GM18499 (cell line): Measurements from ENCODE around the gene TEKT1.

Source experiments
- ATAC-seq: cut with Tn5 transposase; IDR thresholded peaks from one replicate; pipeline ENCODE4 v1.9.1; 2021; ENCODE audit warnings: moderate number of reproducible peaks; ENCODE audit not compliant: insufficient read depth, unreplicated experiment

TEKT1 gene

DNA sequence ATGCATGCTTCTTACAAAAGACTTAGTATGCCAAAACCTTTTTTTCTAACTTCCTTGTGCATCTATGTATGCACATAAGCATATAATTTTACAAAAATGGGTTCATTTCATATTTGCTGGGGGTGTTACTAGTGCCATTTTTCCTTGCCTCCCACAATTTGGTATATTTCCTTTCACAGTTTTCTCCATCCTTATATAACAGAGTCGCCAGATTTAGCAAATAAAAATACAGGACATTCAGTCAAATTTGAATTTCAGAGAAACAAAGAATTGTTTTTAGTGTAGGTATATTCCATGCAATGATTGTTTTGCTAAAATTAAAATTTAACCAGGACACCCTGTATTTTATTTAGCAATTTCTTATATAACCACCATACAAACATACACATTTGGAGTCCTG is 59.5 kb downstream of the TEKT1 start:
- ATAC-seq, result no peak

DNA sequence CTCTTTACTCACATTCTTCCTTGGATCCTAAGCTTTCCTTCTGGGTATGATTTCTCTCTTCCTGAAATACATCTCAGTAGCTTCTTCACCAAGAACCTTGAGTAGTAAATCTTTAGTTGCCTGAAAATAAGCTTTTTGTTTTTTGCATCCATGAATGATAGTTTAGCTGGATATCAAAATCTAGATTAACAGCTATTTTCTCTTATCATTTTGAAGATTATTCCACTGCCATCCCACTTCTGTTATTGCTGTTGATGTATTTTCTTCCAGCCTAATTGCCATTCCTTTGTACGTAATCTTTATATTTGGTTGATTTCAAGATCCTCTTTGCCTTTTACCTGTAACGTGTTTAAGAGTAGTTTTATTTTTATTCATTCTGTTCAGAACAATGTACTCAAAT is 63.1 kb downstream of the TEKT1 start:
- no peak for ATAC-seq

DNA sequence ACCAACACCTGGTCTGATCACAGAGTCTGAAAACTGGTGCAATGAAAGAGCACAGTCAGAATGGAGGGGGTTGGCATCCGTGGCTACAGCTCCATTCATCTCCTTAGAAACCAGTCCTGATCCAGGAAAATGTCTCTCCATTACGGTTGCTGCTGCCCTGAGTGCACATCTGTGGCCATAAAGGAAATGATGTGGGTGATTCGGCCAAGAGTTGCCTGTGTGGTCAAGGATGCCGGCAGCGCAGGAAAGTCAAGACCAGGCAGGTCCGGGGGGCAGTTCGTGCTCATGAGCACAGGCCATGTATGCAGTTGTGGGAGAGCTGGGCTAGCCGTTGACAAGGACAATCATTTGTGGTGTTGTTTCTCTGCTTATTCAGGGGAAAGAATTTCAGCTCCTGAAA is 69.8 kb downstream of the TEKT1 start:
- no peak for ATAC-seq

DNA sequence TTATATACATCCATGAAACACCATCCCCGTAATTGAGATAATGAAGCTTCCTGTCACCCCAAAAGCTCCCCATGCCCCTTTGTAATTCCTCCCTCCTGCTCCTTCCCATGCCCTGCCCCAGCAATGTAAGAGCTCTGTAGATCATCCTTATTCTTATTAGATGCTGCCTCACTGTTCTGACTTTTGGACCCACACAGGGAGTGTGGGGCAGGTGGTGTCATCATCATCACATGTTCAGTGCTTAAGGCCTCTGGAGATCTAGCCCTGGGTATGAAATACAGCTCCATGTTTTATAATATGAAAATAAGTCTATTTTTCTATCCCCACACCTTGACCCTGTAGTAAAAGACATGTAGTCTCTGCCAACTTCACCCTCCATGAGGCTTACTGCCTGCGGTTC is 73.8 kb downstream of the TEKT1 start:
- ATAC-seq, result no peak

DNA sequence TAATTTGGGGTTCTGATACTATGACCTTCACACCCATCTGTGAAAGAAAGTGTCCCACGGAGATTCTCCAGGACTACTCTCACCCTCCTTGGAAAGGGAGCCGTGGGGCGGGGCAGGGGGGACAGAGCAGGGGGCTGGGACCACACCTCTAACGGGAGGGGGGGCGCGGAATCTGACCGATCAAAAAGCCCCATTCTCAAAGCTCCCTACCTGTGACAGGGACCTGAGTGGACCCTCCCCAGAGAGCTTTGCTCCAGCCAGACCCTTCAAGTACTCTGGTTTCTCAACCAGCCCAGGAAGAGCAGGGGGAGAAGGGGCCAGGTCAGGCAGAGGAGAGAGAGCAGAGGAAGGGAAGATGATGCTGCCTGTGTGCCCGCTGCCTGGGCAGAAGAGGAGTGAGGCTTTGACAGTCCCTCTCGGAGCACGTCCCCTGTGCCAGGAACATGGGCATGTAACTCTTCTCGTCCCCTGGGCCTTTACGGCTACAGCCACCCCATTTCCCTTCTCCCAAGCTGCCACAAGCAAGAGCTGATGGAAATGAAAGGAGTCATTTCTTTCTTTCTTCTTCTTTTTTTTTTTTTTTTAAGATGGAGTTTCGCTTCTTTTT is 75.0 kb downstream of the TEKT1 start:
- ATAC-seq, result no peak

DNA sequence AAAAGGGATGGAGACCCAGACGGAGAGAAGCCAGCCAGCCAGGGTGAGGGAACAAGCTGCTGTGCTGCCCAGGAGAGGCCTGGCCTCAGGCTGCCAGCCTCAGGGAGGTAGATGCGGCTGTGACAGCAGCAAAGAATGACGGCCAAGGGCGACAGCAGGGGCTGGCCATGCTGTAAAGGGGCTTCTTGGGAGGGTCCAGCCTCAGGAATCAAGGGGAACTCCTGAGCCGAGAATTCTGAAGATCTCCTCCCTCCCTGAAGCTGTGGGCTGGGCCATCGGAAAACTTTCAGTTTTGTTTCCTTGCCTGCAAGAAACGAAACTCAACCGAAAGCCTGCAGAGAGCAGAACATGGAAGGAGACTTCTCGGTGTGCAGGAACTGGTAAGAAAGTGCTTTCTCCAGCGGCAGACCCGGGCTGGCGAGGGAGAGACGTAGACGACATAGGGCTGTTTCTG is 75.8 kb downstream of the TEKT1 start, which contains the start of gene XAF1:
Gene XAF1 (plus strand): TSS at position 316 of the 454 bp plus-strand sequence. CDS start 33 bp downstream, at position 349.
- no peak for ATAC-seq

DNA sequence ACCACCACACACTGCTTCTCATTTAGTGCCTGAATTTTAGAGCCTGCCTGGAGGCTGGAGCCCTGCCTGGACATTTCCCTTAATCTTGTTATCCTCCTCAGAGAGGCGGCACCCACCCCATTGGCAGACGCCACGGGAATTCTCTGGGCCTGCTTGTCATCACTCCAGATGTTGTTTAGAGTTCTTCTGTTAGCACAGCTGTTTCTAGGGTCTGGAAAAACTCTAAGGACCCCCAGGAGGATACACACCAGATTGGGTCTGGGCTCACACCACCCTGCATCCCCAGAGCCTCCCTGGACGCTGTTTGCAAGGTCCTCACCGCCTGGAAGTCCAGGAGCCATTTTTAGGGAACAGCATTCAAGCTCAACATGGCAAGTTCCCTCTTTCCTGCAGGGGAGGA is 76.2 kb downstream of the TEKT1 start:
- no peak for ATAC-seq

DNA sequence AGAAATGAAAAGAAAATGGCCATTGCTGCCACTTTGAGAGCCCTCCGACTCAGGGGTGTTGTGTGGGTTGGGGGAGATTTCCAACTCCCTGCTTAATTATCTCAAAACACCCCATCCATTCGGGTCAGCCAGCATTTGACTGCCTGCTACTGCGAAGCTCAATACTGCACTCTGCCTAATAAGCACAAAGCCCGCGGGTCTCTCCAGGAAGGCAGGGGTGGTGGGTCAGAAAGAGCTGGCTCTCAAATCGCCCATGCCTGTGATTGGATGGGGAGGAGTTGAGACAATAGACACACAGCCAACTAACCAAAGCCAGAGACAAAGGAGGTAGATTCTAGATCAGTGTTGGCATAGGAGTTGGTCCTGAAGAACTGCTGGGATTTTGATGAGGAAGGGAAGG is 78.0 kb downstream of the TEKT1 start:
- no peak for ATAC-seq

DNA sequence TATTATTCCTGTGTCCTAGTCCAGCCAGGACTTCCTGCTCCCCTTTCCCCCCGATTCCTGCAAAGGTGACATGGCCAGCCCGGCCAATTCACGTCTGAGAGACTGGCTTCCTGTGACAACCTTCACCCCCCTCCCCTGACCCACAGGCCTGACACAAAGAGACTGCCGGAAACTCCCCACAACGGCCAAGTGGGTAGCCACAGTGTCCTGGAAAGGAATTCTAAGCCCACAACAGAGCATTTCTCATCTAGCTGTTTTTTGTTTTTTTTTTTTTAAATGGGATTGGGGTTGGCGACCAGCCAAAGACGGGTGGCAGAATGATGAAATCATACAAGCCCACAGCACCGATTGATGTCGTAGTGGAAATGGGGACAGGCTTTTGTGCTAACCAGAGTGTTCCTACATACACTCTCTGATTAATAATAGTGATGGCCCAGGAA is 78.5 kb downstream of the TEKT1 start:
- ATAC-seq, result no peak

DNA sequence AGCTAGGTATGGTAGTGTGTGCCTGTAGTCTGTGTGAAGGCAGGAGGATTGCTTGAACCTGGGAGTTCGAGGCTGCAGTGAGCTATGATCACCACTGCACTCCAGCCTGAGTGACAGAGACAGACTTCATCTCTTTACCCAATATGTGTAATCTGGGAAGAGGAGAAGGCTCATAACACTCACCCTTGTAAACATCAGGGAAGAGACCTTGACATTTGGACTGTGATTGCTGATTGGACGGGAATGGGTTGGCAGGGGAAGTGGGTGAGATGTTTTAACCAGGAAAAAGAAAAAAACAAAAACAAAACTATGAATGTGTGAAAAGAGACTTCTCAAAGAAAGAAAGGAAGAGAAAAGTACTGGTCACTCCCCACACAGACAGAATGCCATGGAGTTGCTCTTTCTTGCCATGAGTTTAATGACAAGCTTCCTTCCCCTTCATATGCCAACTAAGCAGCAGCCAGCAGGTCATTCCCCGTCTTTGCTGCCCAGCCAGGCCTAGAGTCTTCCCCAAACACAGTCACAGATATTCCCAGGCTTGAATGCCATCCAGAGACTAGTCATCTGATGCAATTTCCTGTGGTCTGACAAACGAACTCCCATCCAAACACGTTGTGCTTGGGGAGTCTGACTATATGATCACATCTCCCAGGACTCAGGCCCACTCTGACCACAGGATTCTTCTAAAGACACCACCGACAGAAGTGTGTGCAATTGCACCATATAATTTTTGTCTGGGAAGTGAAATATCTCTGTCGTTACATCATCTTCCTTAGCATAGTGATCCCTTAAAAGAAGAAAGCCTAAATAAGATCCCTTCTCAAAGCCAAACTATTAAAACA is 79.2 kb downstream of the TEKT1 start:
- ATAC-seq, result no peak

DNA sequence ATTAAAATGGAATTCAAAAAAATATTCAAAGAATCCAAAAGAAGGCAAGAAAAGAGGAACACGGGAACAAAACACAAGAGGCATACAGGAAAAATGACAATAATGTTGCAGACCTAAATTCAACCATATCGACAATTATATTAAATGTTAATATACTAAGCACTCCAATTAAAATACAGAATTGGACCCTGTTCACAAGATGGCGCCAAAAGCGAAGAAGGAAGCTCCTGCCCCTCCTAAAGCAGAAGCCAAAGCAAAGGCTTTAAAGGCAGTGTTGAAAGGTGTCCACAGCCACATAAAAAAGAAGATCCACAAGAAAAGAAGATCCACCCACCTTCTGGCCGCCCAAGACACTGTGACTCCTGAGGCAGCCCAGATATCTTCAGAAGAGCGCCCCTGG is 82.0 kb downstream of the TEKT1 start:
- ATAC-seq, result no peak

DNA sequence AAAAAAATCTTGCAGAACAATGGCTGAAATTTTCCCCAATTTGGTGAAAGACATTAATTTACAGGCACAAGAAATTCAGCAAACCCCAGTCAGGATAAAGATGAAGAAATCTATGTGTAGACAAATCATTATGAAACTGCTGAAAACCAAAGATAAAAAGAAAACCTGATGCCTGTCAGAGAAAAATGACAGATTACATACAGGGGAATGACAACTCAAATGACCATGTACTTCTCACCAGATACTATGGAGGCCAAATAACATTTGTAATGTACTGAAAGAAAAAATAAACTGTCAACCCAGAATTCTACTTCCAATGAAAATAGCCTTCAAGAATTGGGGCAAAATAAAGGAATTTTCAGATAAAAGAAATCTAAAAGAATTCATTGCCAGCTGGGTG is 82.9 kb downstream of the TEKT1 start:
- no peak for ATAC-seq
